Ectodermal cell (in vitro differentiated cells): ENCODE results near the gene IRF1.

ENCODE experiments used
- H3K27ac ChIP-seq: 2 replicates; pipeline ENCODE4 v1.7.0; 2013; ENCODE audit warnings: mild to moderate bottlenecking, low read depth, low read length; ENCODE audit not compliant: insufficient read depth, poor library complexity, severe bottlenecking
- H3K27me3 ChIP-seq: 2 replicates; pipeline ENCODE4 v1.7.0; 2013; ENCODE audit warnings: mild to moderate bottlenecking, low read length; ENCODE audit not compliant: insufficient read depth, control insufficient read depth, poor library complexity, severe bottlenecking
- H3K36me3 ChIP-seq: one replicate; pipeline ENCODE4 v1.7.0; 2013; ENCODE audit warnings: low read length; ENCODE audit not compliant: control insufficient read depth, insufficient read depth
- H3K4me1 ChIP-seq: one replicate; pipeline ENCODE4 v1.7.0; 2013; ENCODE audit warnings: low read length; ENCODE audit not compliant: control insufficient read depth, insufficient read depth
- H3K4me3 ChIP-seq: 2 replicates; pipeline ENCODE4 v1.7.0; 2013; ENCODE audit warnings: low read depth, low read length, control low read depth; ENCODE audit not compliant: insufficient read depth
- H3K9me3 ChIP-seq: 2 replicates; pipeline ENCODE4 v1.7.0; 2013; ENCODE audit warnings: mild to moderate bottlenecking, low read length, moderate library complexity; ENCODE audit not compliant: control insufficient read depth
- WGBS, 2 experiments: methylation state at CpG; one replicate each; pipeline ENCODE4 v1.1.7; 2013; ENCODE audit warnings: missing lambda C conversion rate in 2 of 2; 5-methylcytosine and 5-hydroxymethylcytosine counted together

The IRF1 gene

DNA sequence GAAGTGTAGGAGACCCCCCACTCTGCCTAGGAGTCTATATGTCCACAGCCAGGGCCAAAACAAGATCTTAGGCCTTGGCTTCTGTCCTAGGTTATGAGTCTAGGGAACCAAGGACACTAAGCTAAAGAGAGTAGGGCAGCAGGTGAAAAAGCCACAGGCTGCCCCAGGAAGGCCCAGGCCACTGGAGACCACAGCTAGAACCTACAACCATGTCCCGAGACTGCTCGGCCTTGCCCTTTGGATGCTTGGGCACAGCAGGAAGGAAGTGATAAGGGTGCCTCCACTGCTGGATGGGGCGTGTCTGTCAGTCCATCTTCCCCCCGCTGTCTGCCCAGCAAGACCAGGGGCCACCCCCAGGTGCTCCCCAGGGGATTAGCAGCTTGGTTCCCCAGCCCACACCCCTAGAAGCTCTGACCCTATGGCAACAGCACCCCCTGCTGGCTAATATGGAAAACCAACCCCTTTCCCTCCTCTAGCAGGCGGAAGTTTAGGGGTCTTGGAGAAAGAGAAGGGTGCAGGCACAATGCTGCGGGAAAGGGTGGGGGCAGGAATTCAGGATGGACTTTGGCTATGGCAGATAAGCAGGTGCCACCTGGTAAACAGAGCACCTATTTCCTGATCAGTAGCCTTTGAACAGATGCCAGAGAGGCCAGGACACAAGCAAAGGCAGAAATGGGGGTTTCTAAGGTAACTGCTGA, 10.5 kb upstream of the IRF1 start:
- Histone ChIP-seq H3K27ac (no peak overlapping the region), H3K4me1 (no peaks in the 10 kb centered on the region), H3K4me3 (no peak overlapping the region), H3K9me3 (no peaks in the 10 kb centered on the region), H3K27me3 (peaks cover 8% of the 10 kb centered on the region), H3K36me3 (no peaks in the 10 kb centered on the region)
- WGBS, 2 experiments = 59 to 62% methylated on average over 6 of the region's 6 CpGs

DNA sequence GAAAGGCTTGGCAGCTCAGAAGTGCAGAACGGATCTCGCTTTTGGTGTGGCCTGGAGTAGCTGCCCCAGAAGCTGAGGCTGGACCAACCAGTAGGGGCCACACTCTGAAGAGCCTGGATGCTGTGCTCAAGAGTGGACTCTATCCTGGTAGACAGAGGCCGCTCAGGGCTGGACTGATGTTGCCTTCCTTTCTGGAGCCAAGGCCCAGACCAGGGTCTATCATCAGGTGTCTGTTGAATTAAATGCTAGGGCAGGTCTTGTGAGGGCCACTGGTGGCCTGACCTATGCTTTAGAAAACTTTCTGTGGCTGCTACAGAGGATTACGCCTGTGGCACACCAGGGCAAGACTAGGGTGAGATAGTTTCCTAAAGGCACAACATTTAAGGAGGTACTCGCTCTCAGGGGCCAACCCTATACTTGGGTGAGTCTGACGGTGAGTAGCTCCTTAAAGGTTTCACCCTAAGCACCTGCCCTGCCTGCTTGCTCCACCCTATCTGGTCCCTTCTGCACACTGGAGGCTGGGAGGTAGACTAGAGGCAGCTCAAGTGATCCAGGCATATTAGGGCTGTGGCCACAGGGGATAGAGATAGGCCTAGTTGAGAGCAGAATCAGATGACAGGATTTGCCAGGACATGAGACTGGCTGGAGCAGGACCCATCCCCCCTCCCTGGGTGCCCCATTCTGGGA, 9.8 kb upstream of the IRF1 start:
- Histone ChIP-seq H3K36me3 (no peaks in the 10 kb centered on the region), H3K4me1 (no peaks in the 10 kb centered on the region), H3K27ac (no peak overlapping the region), H3K27me3 (peaks cover 8% of the 10 kb centered on the region), H3K4me3 (no peak overlapping the region), H3K9me3 (no peaks in the 10 kb centered on the region)
- 93 to 95% methylated on average over 6 of the region's 6 CpGs for WGBS, 2 experiments

DNA sequence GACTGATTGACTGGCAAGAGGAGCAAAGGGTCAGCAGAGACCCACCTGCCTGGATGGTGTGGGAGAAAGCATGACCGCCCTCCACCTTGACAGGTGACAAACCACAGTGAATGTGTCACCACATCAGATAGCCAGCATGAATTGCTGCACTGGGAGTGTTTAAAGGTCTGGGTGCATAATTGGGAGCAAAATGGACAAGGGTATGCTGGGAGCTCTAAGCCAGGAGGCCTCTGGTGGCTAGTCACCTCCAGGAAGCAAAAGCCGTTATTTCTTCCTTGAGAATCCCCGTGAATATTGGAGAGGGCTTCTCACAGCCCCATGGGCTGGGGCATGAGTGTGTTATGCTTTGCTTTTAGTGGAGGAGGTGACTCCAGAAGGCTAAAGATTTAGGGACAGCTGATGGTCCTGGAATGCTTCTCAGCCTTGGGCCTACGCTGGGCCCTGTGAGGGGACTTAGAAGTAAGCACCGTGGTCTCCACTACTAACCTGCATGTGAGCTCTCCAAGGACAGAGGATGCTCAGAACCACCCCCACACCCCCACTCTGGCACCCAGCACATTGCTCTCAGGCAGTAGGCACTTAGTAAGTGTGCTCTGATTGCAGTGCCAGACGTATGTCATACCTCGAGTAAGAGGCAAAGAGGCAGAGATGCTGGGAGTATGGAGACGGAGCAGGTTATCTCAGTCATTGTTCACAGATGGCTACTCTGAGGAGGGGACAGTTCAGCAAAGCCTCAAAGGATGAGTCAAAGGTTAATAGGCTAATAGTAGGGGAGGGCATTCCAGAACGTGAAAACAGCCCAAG, 9.1 kb upstream of the IRF1 start:
- H3K36me3 ChIP-seq = no peaks in the 10 kb centered on the region
- no peak overlapping the region for H3K4me3 ChIP-seq
- peaks cover 9% of the 10 kb centered on the region for H3K27me3 ChIP-seq
- no peaks in the 10 kb centered on the region for H3K9me3 ChIP-seq
- 73 to 74% methylated on average over 9 of the region's 9 CpGs for WGBS, 2 experiments
- no peaks in the 10 kb centered on the region for H3K4me1 ChIP-seq
- no peak overlapping the region for H3K27ac ChIP-seq

DNA sequence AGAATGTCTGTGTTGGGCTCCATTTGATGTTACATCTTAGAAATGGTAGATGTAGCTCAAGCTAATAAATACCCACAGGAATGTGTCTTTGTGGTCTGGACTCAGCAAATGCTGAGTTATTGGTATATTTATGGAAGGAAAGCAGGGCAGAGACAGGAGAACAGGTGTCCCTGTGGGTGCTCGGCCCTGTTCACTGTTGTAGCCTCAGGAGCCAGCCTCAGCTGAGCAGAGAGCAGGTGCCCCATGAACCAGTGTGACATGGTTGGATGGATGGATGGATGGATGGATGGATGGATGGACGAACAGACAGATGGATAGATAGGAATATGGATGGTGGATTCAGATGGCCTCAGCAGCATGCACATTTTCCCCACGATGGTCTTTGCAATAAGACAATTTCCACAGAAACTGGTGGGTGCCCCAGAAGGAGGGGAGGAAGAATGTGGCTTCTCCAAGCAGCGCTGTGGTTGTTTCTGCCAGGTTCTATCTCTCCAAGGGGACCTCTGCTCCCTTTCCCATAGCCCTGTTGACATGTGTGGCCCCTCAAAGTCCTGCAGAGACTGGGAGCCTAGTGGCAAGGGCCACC, 8.2 kb upstream of the IRF1 start:
- Histone ChIP-seq H3K4me1 (no peaks in the 10 kb centered on the region), H3K27ac (no peak overlapping the region), H3K27me3 (peaks cover 18% of the 10 kb centered on the region), H3K36me3 (no peaks in the 10 kb centered on the region), H3K4me3 (no peak overlapping the region), H3K9me3 (no peaks in the 10 kb centered on the region)
- 86% methylated on average over 4 of the region's 4 CpGs for WGBS, 2 experiments

DNA sequence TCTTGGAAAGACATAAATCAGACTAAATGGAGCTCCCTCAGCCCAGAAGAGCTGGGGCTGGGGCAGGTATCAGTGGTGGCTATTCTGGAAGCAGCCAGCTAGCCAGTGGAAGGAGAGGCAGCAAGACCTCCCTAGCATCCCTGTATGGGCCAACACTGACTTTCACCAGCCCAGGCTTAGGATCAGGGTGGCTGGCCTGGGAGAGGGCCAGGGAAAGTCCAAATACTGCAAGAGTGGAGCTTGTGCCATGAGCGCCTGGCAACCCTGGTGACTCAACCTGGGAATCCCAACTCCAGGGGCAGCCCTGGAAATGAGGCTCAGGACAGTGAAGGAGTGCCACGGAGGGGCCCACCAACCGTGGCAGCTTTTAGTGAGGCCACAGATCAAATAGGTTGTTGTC, 7.6 kb upstream of the IRF1 start:
- Histone ChIP-seq H3K4me1 (no peaks in the 10 kb centered on the region), H3K27ac (no peak overlapping the region), H3K4me3 (no peak overlapping the region), H3K27me3 (peaks cover 24% of the 10 kb centered on the region), H3K36me3 (no peaks in the 10 kb centered on the region), H3K9me3 (no peaks in the 10 kb centered on the region)
- 92 to 93% methylated on average over 3 of the region's 3 CpGs for WGBS, 2 experiments

DNA sequence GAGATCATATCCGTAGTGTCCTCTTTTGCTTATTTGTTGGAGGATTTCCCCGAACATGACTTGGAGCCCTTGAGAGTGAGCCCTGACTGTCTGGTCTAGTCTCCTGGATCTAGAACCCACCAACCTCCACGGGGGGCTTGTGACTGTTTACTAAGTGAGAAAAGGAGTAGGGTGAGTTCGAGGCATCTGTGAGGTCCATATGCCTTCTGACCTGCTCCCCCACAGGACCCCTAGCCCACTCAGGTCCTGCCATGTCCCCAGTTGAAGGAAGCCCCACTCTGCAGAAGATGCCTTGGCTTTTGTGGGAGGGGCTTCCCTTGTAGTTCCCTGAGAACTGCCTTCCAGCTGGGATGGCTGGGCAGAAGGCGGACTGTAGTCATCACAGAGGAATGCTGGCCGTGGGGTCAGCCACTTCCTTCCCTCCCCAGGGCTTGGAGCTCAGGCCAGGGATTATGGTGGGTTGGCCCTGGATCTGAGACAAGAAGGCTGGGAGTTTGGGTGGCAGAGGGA, 7.0 kb upstream of the IRF1 start:
- Histone ChIP-seq H3K36me3 (no peaks in the 10 kb centered on the region), H3K27me3 (peaks cover 30% of the 10 kb centered on the region), H3K4me1 (no peaks in the 10 kb centered on the region), H3K9me3 (no peaks in the 10 kb centered on the region), H3K27ac (no peak overlapping the region), H3K4me3 (no peak overlapping the region)
- 77 to 87% methylated on average over 6 of the region's 6 CpGs for WGBS, 2 experiments

DNA sequence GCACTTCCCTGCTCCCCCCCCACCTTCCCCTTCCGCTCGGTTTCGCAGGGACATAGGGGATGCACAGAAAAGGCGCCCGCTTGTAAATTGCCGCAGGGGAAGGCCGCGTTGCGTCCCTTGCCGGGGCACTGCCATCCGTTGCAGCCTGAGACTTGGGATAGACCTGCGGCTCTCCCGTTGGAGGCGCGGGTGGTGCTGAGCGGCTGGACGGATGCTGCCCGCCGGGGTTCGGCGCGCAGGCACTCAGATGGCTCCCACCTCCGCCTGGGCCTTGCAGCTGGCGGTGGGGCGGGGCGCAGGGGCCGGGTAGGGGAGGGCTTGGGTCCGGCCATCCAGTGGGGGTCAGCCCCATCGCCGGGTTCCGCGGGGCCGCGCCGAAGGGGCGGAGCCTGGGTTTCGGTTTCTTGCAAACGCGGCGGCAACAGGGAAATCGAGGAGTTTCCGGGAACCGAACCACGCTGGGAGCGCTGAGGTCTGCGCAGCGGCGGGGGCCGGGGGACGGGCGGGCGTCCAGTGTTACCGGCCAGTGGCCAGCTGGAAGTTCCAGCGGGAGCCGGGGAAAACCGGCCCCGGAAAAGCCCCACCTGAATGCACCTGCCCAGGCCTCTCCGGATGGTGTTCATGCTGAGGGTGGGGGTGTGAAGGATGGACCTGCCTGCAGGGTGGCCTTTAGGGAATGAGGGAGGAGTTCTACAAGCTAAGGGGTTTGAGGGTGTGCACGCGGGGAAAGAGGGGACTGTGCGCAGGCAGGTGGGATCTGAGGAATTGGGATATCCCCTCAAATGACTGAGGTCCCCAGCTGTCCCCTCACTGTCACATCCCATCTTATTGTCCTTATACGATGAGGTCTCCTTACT, 6.3 kb upstream of the IRF1 start:
- no peaks in the 10 kb centered on the region for H3K9me3 ChIP-seq
- H3K36me3 ChIP-seq = no peaks in the 10 kb centered on the region
- H3K27me3 ChIP-seq = peaks cover 37% of the 10 kb centered on the region
- WGBS, 2 experiments = 4 to 5% methylated on average over 62 of the region's 62 CpGs
- H3K27ac ChIP-seq = no peak overlapping the region
- peak overlapping the region; percentile 72 for H3K4me3 ChIP-seq
- no peaks in the 10 kb centered on the region for H3K4me1 ChIP-seq

DNA sequence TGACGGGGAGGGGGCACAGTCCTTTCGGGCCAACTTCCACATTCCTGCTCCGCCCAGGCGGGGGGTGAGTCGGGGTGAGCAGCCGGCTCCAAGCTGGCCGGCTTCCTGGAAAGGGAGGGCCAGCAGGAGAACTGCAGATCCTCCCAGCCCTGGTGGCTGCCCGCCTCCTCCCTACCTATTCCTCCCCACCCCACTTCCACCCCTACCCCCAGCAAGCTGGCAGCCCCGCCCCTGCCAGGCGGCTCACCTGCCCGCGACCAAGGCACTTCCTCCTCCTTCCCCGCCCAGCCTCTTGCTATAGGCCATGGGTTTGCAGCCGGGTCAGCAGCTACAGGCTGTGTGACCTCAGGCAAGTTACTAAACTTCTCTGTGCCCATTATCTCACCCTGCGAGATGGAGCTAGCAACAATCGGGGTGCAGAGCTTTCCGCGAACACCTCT, 5.6 kb upstream of the IRF1 start:
- Histone ChIP-seq H3K27ac (no peak overlapping the region), H3K27me3 (peaks cover 44% of the 10 kb centered on the region)
- WGBS, 2 experiments = 0 to 1% methylated on average over 18 of the region's 18 CpGs

DNA sequence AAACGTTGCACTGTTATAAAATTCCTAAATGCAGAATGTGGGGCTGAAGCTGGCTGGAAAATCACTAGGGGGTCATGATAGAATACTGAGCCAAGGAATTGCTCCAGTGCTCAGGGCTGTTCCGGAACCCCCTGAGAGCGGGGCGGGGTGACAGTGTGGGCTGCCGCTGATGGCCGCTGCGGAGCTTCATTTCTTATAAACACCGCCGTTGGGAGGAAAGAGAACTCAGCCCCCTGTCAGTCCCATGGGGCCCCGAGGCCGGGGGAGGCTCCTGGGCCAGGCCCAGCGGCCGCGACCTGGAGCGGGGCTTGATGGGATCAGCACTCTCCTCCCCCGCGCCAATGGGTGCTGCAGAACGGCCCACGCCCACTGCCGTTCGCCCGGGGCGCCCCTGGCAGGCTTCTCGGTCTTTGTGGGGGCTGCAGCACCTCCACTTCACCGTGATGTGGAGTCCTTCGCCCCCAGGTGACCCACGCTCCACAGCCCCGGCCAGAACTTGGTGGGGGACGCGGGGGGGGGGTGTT, 5.2 kb upstream of the IRF1 start:
- H3K27ac ChIP-seq = no peak overlapping the region
- 1% methylated on average over 30 of the region's 30 CpGs for WGBS, 2 experiments
- H3K27me3 ChIP-seq = peaks cover 47% of the 10 kb centered on the region
- H3K4me3 ChIP-seq = peak overlapping the region; percentile 72
- H3K4me1 ChIP-seq = peaks cover 7% of the 10 kb centered on the region
- H3K9me3 ChIP-seq = no peaks in the 10 kb centered on the region
- no peaks in the 10 kb centered on the region for H3K36me3 ChIP-seq

More for the DNA sequence above, 5.6 kb upstream of the IRF1 start:
- peak overlapping the region; percentile 72 for H3K4me3 ChIP-seq
- H3K9me3 ChIP-seq = no peaks in the 10 kb centered on the region
- peaks cover 4% of the 10 kb centered on the region for H3K4me1 ChIP-seq
- no peaks in the 10 kb centered on the region for H3K36me3 ChIP-seq
